Measurements from ENCODE around the gene URB1.

URB1 gene

DNA sequence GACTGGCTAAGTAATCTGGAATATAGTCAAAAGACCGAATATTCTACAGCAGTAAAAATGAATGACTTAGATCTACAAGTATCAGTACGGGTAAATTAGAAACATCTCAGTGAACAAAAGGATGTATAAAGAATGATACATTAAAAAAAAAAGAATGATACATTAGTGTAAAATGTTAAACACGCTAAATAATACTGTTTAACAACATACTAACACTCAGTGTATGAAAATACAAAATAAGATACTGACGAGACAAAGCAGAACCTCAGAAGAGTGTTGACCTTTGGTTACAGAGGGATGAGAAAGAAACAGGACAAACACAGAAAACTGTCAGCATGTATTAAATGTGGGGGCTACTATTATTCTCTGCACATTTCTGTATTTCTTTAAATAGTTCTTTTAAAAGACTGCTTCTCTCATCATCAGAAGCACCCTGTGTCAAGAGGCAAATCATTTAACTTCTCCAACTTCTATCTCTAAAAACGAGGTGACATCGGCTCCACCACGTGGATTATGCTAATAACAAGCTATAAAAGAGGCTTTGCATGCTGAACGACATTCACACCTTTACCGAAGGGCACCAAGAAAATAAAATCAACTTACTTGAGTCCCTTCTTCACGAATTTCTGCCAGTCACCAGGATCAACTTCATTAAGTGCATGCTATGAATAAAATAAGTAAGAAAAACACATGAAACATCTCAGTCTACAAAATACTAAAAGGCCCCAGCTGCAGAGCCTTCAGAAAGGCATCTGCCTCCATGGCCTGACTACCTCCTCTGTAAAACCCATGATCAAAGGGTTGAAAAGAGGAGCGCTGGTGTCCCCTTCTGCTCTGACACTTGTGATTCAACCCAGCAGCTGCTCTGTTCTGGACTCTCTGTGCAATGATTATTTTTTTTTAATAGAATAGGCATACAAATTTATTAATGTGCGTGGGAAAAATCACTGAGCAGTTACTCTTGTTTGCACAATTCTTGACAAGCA lies 51.7 kb downstream of the URB1 start:
- DNase-seq (ENCODE audit: low read depth): no peak

DNA sequence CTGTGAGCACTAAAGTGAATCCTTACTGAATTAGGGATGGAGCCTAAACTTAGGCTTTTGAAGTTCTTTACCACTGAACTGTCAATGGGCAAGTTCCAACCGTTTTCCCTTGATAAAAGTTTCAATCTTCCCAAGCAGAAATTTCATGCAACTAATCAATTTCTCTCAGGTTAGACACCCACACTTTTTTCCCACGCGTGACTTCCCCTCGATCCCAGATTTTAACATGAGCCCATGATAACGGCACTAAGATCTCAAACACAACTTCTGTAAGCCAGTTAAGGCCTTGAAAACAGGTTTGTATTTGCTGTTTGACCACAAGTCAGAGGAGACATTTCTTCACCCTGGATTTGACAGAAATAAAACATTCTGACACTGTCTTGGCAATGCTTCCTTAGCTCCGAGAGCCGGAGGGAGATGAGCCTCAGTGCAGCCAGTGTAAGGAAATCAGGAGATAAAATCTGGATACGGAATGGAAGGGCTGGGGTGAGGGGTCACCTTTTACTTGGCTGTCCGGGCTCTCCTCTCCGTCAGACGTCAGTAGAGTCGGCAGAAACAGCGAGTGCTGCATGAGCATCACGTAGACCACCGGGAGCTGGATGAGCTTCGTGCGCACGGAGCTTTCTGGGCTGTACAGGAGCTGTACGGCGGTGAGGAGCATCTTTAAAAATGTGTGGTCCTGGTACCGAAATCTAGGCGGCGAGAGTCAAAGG lies 54.4 kb downstream of the URB1 start:
- no peak for DNase-seq (ENCODE audit: low read depth)

DNA sequence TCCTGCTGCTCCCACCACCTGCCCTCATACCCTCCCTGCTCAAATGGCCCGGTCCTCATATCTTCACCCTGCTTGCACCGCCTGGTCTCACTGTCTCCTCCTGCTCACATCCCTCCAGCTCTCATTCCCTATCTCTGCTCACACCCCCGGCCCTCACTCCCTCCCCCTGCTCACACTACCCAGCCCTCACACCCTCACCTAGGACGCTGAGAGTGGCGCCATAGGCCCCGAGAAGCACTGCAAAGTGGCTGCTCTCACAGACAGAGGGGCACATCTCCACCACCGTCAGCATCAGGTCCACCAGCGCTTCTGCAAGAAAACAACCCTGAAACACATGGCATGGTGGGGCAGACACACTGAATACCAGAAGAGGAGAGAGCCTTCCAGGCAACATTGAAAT lies 55.6 kb downstream of the URB1 start:
- no peak for DNase-seq (ENCODE audit: low read depth)

DNA sequence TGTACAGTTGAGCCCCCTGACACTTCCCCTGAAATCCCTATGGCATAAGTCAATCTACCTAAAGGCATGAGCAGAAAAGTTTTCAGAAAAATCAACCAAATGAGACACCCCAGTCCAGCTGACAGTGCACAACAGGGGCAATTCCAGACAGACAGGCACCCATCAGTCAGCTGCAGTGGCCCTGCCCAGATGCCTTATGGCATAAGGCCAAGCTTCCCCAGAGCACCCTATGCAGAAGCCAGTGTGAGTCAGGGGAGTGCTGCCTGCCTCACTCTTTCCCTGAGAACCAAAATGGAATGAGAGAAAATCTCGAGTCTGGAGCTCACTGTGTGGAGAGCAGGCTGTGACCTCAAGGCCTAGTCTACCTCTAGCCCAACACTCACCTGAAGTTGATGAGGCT lies 56.1 kb downstream of the URB1 start:
- no peak for DNase-seq (ENCODE audit: low read depth)

DNA sequence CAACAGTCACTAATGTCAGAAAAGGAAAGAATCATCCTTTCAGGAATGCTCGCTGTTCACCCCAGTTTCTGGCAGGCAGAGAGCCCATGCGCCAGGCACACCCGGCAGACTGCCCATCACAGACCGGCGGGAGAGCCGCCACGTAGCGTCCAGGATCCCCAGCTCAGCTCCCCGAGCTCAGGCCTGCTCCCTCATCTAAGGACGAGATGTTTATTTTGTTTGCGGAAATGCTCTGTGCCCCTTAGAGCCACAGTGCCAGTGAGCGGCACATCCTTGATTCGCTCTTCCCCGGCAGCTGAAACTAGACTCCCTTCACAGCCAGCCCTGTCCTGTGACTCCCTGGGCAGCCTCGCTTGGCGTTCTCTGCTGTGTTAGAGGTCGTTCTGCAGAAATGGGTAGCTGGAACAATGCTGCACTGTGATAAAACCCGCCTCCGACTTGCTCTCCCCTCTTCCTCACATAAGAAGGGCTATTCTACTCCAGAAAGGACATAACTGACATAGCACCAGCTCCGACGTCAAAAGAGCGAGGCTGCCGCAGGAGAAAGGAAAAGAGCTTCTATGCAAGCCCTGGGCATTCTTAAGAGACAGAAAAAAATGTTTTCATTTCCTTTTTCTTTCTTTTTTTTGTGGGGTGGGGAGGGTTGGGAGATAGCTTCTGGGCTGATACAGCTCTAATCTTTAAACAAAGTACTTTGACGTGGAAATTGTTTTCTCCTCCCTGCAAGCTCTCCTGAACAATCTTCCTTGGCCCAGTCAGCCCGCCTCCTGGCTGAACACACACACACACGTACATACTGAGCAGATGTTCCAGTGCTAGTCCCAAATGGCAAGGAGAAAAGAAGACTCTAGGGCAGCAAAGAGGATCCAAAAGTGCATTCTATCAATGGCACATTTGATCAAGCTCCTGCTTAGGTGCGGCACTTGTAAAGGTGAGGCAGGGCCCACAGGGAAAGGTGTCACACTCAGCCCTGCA lies 56.9 kb downstream of the URB1 start:
- DNase-seq (ENCODE audit: low read depth): no peak

GRCh38 chr21:32334980-32335531 lies 57.8 kb downstream of the URB1 start:
- no peak for DNase-seq (ENCODE audit: low read depth)

GRCh38 chr21:32333953-32334673 lies 58.7 kb downstream of the URB1 start:
- DNase-seq (ENCODE audit: low read depth): no peak

GRCh38 chr21:32332463-32332951 lies 60.3 kb downstream of the URB1 start:
- DNase-seq (ENCODE audit: low read depth): no peak

DNA sequence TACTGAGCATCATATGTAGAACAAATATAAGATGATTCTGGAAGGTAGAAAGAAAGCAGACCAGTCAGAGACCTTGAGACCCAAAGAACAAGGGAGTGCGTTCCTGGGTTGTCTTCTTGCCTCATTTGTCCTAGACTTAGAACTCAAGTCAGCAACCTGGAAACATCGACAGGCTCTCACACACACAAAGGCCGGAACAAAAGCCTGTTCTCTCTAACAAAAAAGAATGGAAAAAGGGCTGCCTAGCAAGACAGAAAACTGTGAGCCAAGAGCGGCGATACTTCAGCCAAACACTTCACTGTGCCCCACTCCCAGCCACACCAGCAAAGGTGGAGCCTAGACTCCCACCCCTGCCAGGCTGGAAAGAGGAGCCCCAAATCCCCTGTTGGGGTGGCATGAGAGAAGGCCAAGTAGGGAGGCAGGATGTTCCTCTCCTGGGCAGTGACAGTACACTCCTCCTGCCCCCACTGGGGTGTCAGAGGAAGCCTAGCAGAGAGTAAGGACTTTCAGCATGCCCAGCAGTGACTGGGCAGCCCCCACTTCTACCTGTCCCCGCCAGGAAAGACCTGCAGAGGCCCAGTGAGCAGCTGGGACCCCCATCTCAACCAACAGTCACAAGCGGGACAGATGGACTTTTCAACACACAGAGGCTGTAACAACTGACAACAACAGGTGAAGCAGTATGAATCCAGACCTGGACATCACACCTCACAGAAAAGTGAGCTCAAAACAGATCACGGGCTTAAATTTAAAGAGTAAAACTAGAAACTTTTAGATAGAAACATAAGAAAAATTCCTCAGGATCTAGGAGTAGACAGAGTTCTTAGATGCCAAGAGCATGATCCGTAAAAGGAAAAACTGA lies 61.1 kb downstream of the URB1 start:
- DNase-seq (ENCODE audit: low read depth): no peak

DNA sequence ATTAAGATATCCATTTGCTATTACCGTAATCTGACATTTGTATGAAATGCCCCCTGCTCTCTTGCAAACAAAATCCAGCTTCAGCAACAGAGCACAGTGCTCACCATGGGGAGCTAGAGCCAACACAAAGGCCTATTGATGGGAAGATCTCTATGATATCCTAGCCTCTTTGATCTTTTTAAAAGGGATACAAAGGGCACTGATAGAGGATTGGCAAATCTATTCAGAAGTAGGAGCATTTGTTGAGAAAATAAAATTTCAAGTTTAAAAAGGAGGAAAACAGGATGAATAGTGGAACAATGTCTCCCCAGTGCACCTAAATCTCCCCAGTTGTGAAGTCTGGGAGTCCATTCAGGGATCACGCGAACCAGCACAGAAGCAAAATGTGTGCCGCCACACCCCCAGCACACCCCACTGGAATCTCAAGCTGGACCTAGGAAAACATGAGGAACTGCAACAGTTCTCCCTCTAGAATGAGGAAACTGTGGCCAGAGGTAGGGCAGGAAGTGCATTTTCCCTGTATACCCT lies 62.0 kb downstream of the URB1 start:
- no peak for DNase-seq (ENCODE audit: low read depth)

GRCh38 chr21:32329776-32330175 lies 63.0 kb downstream of the URB1 start:
- DNase-seq (ENCODE audit: low read depth): no peak

DNA sequence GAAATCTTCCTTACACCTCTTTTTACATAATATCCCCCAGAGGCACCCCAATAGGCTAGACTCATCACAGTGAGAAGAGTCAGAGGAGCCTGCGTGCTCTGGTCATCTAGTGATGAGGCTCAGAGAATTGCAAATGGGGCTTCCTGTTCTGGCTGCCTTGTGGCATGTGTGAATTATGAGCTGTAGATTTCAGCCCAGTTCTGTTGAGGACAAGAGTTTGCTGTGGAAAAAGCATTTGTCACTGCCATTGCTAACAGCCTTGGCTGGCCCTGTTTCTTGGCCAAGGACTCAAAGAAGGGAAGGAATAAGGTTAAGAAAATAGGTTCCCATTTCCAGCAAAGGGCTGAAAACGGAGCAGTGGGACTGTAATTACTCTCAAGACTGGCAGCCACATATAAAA lies 63.5 kb downstream of the URB1 start:
- no peak for DNase-seq (ENCODE audit: low read depth)

DNA sequence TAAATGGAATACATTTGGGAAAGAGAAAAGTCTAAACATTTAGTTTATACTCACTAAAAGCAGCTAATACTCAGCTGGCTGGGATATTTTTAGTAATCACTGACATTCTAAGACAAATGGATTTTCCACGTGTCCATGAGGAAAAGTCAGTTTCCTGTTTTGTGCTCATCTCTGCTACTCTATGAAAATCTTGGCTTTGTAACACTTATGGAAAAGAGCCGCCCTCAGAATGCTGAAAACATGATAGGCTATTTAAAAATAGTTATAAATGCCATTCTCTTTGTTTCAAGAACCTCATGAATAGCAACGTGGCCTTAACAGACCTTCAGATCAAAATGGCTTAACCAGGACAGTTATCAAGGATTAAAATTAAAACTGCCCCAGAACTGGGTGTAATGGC lies 64.2 kb downstream of the URB1 start:
- no peak for DNase-seq (ENCODE audit: low read depth)

DNA sequence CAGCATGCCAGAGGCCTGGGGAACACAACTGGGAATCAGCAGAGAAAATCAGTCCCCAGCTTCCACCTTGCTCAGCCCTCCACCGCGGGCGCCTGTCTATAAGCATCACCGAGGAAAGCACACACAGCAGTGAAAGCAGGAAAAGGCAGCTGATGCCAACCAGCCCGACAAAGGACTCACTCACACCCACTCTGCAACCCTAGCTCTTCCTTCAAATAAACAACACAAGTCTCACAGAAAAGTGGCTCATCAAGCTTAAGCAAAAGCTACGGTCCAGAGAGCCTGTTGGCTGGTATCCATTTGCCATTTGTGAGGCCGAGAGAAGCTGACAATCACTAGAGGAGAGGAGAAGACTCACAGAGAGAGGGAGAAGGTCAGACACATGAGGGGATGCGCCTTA lies 67.1 kb downstream of the URB1 start:
- DNase-seq (ENCODE audit: low read depth): no peak

GRCh38 chr21:32322676-32323075 lies 70.1 kb downstream of the URB1 start:
- DNase-seq (ENCODE audit: low read depth): no peak

DNA sequence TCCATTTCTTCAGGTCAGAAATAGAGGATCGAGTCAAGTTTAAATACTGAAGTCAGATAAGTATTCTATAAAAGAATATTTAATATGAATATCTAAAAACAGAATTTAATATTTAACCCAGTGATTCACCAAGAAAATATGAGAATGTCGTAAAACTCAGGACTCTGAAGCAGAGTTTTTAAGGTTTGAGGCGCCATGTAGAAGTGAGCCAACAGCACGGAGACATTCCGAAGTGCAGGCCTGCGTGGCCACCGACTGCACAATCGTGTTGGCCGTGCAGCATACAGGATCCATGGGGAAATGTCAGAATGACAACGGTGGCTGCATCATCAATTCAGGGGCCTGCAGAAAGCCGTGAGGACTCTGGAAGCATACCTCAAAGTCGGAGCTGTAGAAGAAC lies 70.7 kb downstream of the URB1 start:
- no peak for DNase-seq (ENCODE audit: low read depth)

DNA sequence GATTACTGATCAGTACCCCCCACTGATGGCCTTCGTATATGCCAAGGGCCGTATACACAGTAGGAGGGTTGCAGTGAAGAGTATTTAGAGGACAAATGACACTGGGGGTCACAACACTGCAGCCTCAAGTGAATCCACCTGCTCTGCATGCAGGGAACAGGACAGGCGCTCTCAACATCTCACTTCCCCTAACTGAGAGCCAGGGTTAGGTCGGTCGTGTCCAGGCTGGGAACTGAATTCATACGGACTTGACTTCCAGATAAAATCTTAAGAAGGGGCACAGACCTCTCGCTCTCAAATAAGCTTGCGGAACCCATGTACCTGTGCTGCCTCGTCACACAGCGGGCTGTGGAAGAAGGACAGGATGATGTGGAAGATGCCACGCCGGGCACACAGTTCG lies 71.3 kb downstream of the URB1 start:
- DNase-seq (ENCODE audit: low read depth): no peak

- no peak for DNase-seq (ENCODE audit: low read depth)
Observed at GRCh38 chr21:32320726-32321125, 72.1 kb downstream of the URB1 start.

GRCh38 chr21:32320059-32320458 lies 72.8 kb downstream of the URB1 start:
- no peak for DNase-seq (ENCODE audit: low read depth)

DNA sequence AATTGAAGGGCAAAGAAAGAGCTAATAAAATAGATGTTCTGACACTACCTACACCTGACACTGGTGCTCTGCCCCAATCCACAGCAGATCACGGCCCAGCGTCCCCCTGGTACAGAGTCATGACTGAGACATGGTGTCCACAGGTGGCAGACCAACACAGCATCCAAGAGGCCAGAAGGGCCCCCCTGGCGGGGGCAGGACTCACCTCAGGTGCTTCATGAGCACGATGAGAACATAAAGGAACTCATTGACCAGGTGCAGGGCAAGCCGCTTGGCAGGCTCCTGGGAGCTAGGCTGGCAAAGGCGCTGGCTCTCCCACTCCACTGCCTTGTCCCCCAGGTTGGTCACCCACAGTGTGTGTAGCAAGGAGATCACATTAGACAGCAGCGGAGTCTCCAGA lies 73.8 kb downstream of the URB1 start:
- DNase-seq (ENCODE audit: low read depth): no peak
